Endodermal cell (in vitro differentiated cells): ENCODE data around the gene PTN. TPM values are rescaled to one million over a fixed set of nuclear protein-coding genes. Genes with fewer than 3 reads are reported as not detected.

Source experiments
- DNase-seq: peaks from one replicate; pipeline ENCODE4 v3.0.0-alpha.2; 2017
- H3K27ac ChIP-seq: 2 replicates; pipeline ENCODE4 v1.5.1; 2013; ENCODE audit warnings: mild to moderate bottlenecking, low read depth, low read length, moderate library complexity
- H3K27me3 ChIP-seq: 2 replicates; pipeline ENCODE4 v1.6.1; 2013; ENCODE audit warnings: mild to moderate bottlenecking, low read length, moderate library complexity; ENCODE audit not compliant: insufficient read depth, control insufficient read depth, poor library complexity, severe bottlenecking
- H3K36me3 ChIP-seq: 2 replicates; pipeline ENCODE4 v1.7.0; 2013; ENCODE audit warnings: mild to moderate bottlenecking, low read length, moderate library complexity; ENCODE audit not compliant: control insufficient read depth, insufficient read depth
- H3K4me1 ChIP-seq: one replicate; pipeline ENCODE4 v1.7.0; 2013; ENCODE audit warnings: low read length; ENCODE audit not compliant: control insufficient read depth, insufficient read depth
- H3K4me3 ChIP-seq: 2 replicates; pipeline ENCODE4 v1.5.1; 2013; ENCODE audit warnings: mild to moderate bottlenecking, low read length, moderate library complexity
- H3K9ac ChIP-seq: 2 replicates; pipeline ENCODE4 v1.6.1; 2013; ENCODE audit warnings: mild to moderate bottlenecking, low read length, moderate library complexity; ENCODE audit not compliant: poor library complexity, severe bottlenecking; ENCODE audit errors: extremely low read depth
- H3K9me3 ChIP-seq: 2 replicates; pipeline ENCODE4 v1.6.1; 2013; ENCODE audit warnings: mild to moderate bottlenecking, low read length, moderate library complexity; ENCODE audit not compliant: control insufficient read depth
- H3K27ac Mint-ChIP-seq: 2 replicates; pipeline ENCODE4 v1.8.0; 2020; ENCODE audit warnings: mixed read lengths
- H3K27me3 Mint-ChIP-seq: 2 replicates; pipeline ENCODE4 v1.8.0; 2021; ENCODE audit warnings: mild to moderate bottlenecking, mixed read lengths; ENCODE audit not compliant: insufficient read depth
- H3K36me3 Mint-ChIP-seq: 2 replicates; pipeline ENCODE4 v1.8.0; 2020; ENCODE audit warnings: low read depth, mixed read lengths
- H3K4me1 Mint-ChIP-seq: 2 replicates; pipeline ENCODE4 v1.8.0; 2020; ENCODE audit warnings: mixed read lengths
- H3K4me3 Mint-ChIP-seq: 2 replicates; pipeline ENCODE4 v1.8.0; 2020; ENCODE audit warnings: mild to moderate bottlenecking, moderate library complexity, mixed read lengths
- H3K9me3 Mint-ChIP-seq: 2 replicates; pipeline ENCODE4 v1.8.0; 2020; ENCODE audit warnings: mild to moderate bottlenecking, mixed read lengths
- CTCF ChIP-seq: fragments of 200-600 bp; sonication (generic); conservative IDR thresholded peaks from 2 replicates; pipeline ENCODE4 v1.5.0; 2021; ENCODE audit warnings: antibody characterized with exemption, mild to moderate bottlenecking
- WGBS, 2 experiments: methylation state at CpG; one replicate each; pipeline versions ENCODE4 v1.1.5 to v1.1.7; 2013; ENCODE audit warnings: missing lambda C conversion rate in 2 of 2, mixed read lengths in 1 of 2; ENCODE audit not compliant: insufficient coverage in 1 of 2, insufficient read length in 1 of 2; 5-methylcytosine and 5-hydroxymethylcytosine counted together
- total RNA-seq, 2 donors: library from RNA; stranded (reverse); fragmentation: NEBNext Ultra II Directional in 1 of 2; extraction: Animal tissue kit (Norgen Biotek cat#: 25700) in 1 of 2; gene quantifications; 2 replicates in 1 of 2; 3 replicates in 1 of 2; pipeline ENCODE4 v1.2.1, GENCODE V29; 2021

PTN gene
- total RNA-seq, 2 donors from 2014 or later: 4.8 to 5.6 TPM

DNA sequence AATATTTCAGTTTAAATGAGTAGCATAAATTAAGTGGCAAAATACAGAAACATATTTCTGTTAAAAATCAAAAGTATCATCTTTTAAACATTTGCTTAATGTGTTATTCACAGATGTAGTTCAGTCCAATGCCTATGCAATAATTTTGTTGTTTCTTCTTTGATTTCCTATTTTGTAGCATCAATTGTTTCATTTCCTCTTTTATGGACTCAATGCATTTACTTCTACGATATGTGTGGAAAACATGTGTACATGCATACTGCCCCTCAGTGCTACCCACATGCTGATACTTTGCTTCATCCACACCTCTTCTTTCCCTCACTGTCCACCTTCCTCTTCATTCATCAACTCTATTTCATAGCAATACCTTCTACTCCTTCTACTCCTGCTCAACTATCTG lies 108.1 kb downstream of the PTN start:
- Histone ChIP-seq H3K9ac (no peak overlapping the region), H3K4me1 (no peaks in the 10 kb centered on the region), H3K27ac (no peak overlapping the region), H3K4me3 (no peak overlapping the region), H3K36me3 (no peaks in the 10 kb centered on the region), H3K27me3 (no peaks in the 10 kb centered on the region), H3K9me3 (peaks cover 8% of the 10 kb centered on the region)
- no peak for DNase-seq
- 96 to 100% methylated on average over 1 of the region's 1 CpG for WGBS, 2 experiments
- peaks cover 3% of the 10 kb centered on the region for H3K9me3 Mint-ChIP-seq
- no peaks in the 10 kb centered on the region for H3K36me3 Mint-ChIP-seq
- peaks cover 3% of the 10 kb centered on the region for H3K27me3 Mint-ChIP-seq
- no peak overlapping the region for H3K4me3 Mint-ChIP-seq
- no peak overlapping the region for H3K27ac Mint-ChIP-seq
- no peak for TF ChIP-seq CTCF
- peaks cover 7% of the 10 kb centered on the region for H3K4me1 Mint-ChIP-seq

DNA sequence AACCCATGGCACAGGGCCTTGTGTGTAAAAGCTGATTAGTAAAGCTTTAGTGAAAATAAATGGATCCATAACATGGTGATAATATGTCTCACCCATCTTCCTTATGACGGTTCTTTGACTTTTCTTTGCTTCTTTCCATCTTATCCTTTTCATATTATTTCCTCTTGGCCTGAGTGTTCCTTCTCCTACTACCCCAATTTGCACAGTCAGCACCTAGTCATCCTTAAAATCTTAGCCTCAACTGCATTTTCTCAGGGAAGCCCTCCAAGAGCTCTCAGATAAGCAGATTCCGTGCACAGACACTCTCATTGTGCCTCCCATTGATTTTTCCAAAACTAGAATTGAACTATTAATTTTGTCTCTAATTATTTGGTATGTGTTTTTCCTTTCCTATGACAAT lies 112.4 kb downstream of the PTN start:
- Histone ChIP-seq H3K27me3 (no peaks in the 10 kb centered on the region), H3K4me1 (no peaks in the 10 kb centered on the region), H3K27ac (no peak overlapping the region), H3K36me3 (peaks cover 4% of the 10 kb centered on the region), H3K9ac (no peak overlapping the region), H3K4me3 (no peak overlapping the region), H3K9me3 (peaks cover 14% of the 10 kb centered on the region)
- no peak overlapping the region for H3K27ac Mint-ChIP-seq
- no peak for DNase-seq
- H3K27me3 Mint-ChIP-seq: peaks cover 3% of the 10 kb centered on the region
- 87 to 100% methylated on average over 1 to 2 of the region's 2 CpGs for WGBS, 2 experiments
- H3K4me3 Mint-ChIP-seq: no peak overlapping the region
- peaks cover 3% of the 10 kb centered on the region for H3K9me3 Mint-ChIP-seq
- H3K4me1 Mint-ChIP-seq: peaks cover 12% of the 10 kb centered on the region
- H3K36me3 Mint-ChIP-seq: peaks cover 2% of the 10 kb centered on the region
- no peak for TF ChIP-seq CTCF

DNA sequence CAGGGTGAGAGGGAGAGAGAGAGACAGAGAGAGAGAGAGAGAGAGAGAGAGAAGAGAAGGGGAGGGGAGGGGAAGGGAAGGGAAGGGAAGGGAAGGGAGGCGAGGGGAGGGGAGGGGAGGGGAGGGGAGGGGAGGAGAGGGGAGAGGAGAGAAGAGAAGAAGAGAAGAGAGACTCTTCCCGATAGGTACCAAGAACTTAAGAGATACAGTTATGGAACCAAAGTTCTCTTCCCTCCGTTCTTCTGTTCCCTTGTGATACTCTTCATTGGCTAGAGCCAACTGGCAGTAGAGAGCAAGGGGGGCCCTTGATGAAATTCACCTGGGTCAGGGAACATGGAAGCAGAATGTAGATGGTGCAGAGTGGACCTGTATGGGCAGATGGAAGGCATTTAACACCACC lies 122.1 kb downstream of the PTN start:
- no peak overlapping the region for H3K4me3 ChIP-seq
- no peak overlapping the region for H3K4me3 Mint-ChIP-seq
- peaks cover 18% of the 10 kb centered on the region for H3K4me1 Mint-ChIP-seq
- H3K36me3 ChIP-seq: no peaks in the 10 kb centered on the region
- no peaks in the 10 kb centered on the region for H3K9me3 Mint-ChIP-seq
- no peak overlapping the region for H3K27ac Mint-ChIP-seq
- no peaks in the 10 kb centered on the region for H3K36me3 Mint-ChIP-seq
- WGBS, 2 experiments: 91 to 100% methylated on average over 2 of the region's 3 CpGs
- no peak for TF ChIP-seq CTCF
- H3K27ac ChIP-seq: no peak overlapping the region
- DNase-seq: no peak
- peaks cover 6% of the 10 kb centered on the region for H3K4me1 ChIP-seq
- no peak overlapping the region for H3K9ac ChIP-seq
- peaks cover 23% of the 10 kb centered on the region for H3K27me3 ChIP-seq
- H3K9me3 ChIP-seq: no peaks in the 10 kb centered on the region
- peaks cover 14% of the 10 kb centered on the region for H3K27me3 Mint-ChIP-seq
